Limb (tissue), 2 donors: Measurements from ENCODE around the gene CCDC138.

ENCODE experiments used
- DNase-seq, 2 donors: peaks; one replicate each; pipeline ENCODE4 v3.0.0-alpha.2; 2016; ENCODE audit errors: extremely low spot score in 2 of 2

Gene CCDC138

DNA sequence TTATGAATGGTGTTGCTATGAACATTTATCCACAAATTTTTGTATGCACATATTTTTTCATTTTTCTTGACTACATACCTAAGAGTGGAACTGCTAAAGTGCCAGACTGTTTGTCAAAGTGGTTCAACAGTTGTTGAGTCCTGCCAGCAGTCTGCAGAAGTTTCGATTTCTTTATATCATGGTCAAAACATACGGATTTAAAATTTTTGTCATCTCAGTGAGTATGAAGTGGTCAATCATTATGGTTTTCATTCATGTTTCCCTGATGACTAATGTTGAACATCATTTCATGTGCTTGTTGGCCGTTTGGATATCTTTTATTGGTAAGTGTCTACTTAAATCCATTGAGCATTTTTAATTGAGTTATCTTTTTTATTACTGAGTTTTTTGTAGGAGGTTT lies 39.2 kb downstream of the CCDC138 start:
- DNase-seq = no peak

GRCh38 chr2:108829578-108830310 lies 43.2 kb downstream of the CCDC138 start:
- no peak for DNase-seq

DNA sequence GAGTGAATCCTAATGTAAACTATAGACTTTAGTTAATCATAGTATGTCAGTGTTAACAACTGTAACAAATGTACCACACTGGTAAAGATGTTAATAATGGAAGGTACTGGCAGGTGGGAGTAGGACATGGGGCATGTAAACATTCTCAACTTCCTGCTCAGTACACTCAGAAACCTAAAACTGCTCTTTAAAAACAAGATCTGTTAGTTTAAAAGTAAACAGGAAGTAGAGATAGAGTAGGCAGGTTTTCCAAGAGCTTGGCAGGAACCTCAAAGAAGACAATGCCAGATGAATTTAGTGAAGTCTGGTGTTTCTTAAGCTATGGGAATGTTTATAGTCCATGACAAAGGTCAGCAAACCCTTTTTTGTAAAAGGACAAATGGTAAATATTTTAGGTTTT lies 46.6 kb downstream of the CCDC138 start:
- no peak for DNase-seq

- no peak for DNase-seq
Observed at GRCh38 chr2:108834620-108835019, 48.0 kb downstream of the CCDC138 start.

DNA sequence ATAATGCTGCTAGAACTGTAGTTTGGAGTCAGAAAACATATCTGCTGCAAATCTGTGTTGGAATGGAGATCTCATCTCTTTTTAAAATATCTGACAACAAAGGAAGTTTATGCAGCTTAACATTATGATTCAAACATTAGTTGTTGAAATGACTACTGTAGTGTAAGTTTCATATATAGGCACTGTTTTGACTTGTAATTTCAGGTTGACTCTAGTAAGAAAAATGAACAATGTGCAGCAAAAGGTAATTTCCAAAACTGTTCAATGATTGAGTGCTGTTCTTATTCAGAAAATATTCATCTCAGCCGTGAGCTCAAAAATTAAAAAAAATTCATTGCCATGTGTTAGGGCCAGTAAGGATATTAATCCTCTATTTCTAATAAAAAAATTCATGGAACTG lies 48.5 kb downstream of the CCDC138 start:
- no peak for DNase-seq

- no peak for DNase-seq
Observed at GRCh38 chr2:108837198-108837597, 50.6 kb downstream of the CCDC138 start.

GRCh38 chr2:108841506-108841905 lies 54.9 kb downstream of the CCDC138 start:
- no peak for DNase-seq

DNA sequence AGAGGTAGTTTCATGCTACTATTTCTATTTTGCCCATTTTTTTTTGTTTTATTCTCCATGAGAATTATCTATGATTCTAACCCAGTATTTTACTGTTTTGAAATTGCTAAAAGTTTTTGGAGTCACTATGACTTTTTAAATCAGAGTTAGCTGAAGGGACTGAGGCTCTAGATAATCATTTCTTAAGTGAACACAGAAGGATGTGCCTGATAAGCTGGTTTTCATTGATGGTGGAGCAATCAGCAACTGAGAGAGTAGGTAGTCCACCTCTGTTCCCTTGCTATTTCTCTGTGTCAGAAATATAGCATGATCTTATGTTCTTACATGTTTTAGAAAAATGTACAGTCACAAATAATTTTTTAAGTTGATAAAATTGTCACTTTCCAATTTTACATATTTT lies 59.4 kb downstream of the CCDC138 start:
- DNase-seq = no peak

DNA sequence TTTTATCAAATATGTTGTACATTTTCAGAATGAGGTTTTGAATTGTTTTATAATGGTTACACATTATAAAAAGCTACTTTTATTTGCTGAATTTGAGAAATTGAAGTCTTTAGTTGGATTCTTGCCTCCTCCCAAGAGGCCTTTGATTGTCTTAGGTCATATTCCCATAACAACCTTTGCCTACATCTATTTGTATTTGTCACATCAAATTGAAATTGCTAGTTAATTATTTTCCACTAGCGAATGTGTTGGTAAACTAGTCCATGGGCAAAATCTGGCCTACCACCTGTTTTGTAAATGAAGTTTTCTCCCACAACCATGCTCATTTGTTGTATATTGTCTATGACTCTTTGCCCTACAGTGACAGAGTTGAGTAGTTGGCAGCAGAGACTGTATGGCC lies 60.4 kb downstream of the CCDC138 start:
- no peak for DNase-seq

DNA sequence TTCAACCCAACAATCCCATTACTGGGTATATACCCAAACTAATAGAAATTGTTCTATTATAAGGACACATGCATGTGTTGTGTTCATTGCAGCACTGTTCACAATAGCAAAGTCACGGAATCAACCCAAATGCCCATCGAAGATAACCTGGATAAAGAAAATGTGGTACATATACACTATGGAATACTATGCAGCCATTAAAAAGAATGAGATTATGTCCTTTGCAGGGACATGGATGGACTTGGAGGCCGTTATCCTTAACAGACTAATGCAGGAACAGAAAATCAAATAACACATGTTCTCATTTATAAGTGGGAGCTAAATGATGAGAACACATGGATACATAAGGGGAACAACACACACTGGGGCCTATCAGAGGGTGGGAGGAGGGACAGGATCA lies 65.8 kb downstream of the CCDC138 start:
- DNase-seq = no peak

GRCh38 chr2:108853421-108853820 lies 66.8 kb downstream of the CCDC138 start:
- DNase-seq = no peak

DNA sequence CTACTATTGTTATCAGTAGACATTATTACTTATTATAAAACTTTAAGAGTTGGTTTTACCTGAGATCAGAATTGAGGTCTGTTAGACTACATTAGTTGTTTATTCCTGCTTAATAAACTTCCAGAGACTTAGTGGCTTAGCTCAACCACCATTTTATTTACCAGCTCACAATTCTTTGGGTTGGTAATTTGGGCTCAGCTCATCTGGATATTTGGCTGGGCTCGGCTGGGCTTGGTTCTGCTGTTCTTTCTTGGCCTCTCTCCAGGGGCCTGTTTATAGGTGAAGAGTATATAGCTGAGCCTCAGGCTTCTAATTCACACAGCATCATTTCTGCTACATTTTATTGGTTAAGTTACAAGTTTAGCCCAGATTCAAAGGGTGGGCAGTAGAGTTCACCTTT lies 67.9 kb downstream of the CCDC138 start:
- no peak for DNase-seq

DNA sequence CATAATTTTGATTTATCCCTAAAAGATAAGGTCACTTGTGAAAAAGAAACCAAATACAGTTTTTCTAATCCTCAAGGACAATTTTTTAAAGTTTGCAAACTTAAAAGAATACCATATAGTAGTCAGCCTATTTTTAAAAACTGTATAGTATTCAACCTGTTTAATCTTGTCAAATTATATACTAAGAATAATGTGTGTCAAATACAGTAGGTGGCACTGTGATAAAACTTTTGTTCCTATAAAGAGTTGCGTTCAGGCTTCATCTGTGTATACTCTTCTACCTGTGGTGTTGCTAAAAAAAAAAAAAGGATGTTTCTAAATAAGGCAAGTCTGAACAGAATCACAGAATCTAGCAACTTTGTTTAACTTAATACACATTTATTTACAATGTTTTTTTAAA lies 68.6 kb downstream of the CCDC138 start:
- peak in 1 of 2 donors; percentile 36 for DNase-seq

DNA sequence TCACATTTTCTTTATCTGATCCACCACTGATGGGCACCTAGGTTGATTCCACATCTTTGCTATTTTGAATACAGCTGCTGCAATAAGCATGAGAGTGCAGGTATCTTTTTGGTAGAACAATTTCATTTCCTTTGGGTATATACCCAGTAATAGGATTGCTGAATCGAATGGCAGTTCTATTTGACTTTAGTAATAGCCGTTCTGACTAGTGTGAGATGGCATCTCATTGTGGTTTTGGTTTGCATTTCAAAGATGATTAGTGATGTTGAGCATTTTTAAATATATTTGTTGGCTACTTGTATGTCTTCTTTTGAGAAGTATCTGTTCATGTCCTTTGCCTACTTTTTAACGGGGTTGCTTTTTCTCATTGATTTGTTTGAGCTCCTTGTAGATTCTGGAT lies 72.3 kb downstream of the CCDC138 start:
- no peak for DNase-seq

- no peak for DNase-seq
Observed at GRCh38 chr2:108866041-108866440, 79.5 kb downstream of the CCDC138 start.

DNA sequence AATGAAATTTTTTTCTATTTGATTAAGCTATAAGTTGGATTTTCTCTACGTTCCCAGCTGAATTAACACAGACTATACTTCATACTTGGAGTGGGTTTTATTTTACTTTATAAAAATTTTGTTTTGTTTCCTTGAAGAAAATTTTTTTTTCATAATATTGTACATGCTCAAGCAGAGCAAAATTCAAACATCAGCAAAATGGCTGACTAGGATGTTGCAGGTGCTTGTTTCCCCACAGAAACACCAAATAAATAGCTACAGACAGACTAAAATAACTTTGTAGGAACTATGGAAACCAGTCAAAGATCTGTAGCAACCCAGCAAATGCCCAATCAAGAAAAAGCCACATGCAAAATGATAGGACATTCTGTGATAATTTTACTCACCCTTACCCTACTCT lies 82.3 kb downstream of the CCDC138 start:
- DNase-seq = no peak

- DNase-seq = no peak
Observed at GRCh38 chr2:108869542-108869941, 83.0 kb downstream of the CCDC138 start.

GRCh38 chr2:108870069-108870644 lies 83.6 kb downstream of the CCDC138 start:
- DNase-seq = no peak

- no peak for DNase-seq
Observed at GRCh38 chr2:108877506-108877905, 90.9 kb downstream of the CCDC138 start.

- no peak for DNase-seq
Observed at GRCh38 chr2:108878276-108878675, 91.7 kb downstream of the CCDC138 start.

- DNase-seq = no peak
Observed at GRCh38 chr2:108884619-108885018, 98.0 kb downstream of the CCDC138 start.

GRCh38 chr2:108889907-108890306 lies 103.3 kb downstream of the CCDC138 start:
- DNase-seq = no peak

- DNase-seq = no peak
Observed at GRCh38 chr2:108893277-108893676, 106.7 kb downstream of the CCDC138 start.
